NCI-H1930 (cell line): Measurements from ENCODE around the gene HOXB8.

Experiments used
- DNase-seq, 2 experiments: peaks; one replicate each; lab custom pipeline; 2025; lab: John Stamatoyannopoulos, UW

HOXB8 gene

DNA sequence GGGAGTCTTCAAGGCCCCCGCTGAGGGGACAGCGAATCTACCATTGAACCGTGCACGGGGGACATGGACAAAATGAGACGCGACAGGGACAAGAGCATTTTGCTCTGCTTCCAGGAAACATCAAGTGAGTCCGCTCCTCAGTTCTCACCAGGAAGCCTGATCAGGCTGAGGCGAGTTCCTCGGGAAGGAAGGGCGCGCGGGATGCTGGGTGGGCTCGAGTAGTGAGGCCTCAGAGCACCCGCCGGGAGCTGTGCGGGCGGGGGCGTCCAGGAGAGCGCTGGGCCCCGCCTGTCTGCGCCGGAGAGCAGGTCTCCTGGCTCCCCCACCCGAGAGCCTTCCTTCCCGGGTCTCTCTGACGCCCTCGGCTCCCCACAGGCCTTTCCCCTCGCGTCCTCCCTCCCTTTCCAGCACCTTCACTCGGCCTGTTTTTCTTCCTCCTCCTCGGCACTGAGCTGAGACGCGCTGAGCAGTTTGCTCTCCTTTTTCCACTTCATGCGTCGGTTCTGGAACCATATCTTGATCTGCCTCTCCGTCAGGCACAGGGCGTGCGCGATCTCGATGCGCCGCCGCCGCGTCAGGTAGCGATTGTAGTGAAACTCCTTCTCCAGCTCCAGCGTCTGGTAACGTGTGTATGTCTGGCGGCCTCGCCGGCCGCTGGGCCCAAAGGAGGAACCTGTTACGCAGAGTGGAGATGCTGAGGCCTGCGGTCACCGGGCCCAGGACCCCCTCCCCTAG, 18.9 kb downstream of the HOXB8 start:
- no peak for DNase-seq

DNA sequence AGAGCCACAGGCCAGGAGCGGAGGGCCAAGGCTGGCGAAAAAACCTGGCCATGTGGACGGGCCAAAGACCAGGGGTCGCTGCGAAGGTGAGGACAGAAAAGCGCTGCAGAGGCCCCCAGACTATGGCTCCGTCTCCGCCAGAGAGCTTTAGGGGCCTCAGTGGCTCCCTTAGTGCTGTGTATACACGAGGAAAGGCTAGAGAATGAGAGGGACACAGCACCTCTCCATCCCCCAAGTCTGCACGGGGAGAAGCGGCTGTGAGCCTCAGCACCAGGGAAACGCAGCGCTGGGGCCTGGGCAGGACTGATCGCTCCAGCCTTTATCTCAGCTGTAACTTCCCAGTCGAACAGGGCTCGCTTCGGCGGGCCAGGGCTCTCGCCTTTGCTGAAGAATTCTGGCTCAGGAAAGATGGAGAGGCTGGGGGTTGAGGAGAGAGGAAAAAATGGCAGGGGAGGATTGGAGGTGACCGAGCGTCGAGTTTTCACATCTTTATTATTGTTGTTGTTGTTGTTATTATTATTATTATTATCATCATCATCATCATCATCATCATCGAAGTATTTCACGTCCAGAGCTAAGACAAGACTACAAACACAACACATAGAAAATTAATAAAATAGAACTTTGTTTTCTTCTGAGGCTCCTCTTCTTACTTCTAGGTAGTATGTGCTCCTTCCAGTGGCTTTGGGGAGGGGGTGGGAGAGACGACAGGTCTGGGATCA, 19.7 kb downstream of the HOXB8 start:
- DNase-seq, result no peak

- no peak for DNase-seq
Observed at GRCh38 chr17:48594538-48595277, 20.4 kb downstream of the HOXB8 start.

GRCh38 chr17:48593840-48594537, 21.1 kb downstream of the HOXB8 start:
- peak; percentile 69 to 72 for DNase-seq

DNA sequence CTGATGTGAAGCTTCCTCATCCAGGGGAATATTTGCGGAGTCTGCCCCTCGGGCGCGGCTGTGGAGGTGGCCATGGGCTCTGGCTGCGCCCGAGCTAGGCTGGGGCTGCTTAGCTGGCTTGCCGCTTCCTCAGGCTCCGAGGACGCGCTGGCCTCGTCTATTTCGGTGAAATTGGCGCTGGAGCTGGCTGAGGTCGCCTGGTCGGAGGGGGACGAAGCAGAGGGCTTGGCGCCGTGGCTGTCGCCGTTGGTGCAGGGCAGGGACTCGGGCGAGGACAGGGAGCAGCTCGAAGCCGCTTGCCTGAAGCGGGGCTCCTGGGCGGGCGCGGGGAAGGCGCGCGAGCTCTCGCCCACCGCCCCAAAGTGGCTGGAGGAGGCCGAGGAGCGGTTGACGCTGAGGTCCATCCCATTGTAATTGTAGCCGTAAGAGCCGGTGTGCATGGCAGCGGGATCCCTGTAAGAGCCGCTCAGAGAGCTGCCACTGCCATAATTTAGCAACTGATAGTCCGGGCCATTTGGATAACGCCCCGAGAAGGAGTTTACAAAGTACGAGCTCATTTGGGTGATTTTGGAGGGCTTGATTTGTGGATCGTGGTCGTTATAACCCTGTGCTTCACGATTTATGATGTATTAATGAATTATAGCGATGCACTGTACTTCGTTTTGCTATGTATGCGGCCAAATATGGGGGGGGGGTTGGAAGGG, 21.8 kb downstream of the HOXB8 start, which contains the start of gene HOXB5:
HOXB5 (minus strand) TSS at position 654 of the 704 bp plus-strand sequence; CDS start at position 557, 97 bp downstream.
- DNase-seq, result peak in 1 of 2 experiments; percentile 25

DNA sequence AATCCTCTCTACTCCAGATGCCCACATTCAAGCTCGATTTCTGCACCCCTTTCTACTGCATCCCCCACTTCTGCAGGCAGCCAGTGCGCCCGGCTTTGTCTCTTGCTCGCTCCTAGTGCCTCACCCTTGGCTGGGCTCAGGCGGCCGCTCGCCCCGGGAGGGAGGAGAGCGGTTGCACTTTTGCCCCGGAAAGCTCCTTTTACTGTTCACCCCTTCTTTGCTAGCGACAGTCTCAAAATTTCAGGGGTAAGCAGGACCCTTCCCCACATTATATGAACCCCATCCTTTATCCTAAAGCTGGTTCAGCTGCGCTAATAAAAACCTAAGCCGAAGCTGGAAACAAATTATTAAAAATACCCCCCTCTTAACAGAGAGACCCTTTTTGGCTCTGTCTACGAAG, 22.5 kb downstream of the HOXB8 start:
- no peak for DNase-seq

GRCh38 chr17:48592057-48592514, 23.0 kb downstream of the HOXB8 start:
- no peak for DNase-seq

DNA sequence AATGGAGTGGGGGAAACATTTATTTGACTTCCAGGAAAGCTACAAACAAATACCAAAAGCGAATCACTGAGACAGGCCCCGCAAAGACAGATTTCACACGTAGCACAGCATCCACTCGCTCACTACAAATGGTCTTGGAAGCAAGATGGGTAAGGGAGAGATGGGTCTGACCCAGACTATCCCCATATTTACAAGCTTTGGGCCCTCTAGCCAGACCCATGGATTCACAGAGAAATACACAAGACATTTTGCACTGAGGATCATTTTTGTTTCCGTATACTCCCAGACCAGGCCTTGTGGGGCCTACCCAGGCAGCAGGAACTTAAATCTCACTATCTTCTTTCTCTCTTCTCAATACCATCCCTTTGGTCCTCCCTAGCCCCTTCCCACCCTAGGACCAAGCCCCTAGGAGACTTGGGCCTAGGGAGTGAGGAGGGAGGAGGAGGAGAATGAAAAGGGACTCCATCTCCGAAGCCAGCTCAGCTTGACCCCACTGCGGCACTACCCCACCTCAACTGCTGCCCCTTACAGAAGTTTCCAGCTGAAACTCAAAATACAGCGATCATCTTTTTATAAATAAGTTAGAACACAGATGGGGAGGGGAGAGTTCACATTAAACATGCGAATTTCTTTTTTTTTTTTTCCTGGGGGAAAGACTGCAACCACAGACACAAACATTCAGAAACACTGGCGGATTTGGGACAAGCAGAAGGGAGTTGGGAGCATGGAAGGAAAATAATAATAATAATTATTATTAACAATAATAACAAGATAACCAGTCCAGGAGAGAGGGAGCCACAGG, 23.6 kb downstream of the HOXB8 start:
- DNase-seq, result no peak

DNA sequence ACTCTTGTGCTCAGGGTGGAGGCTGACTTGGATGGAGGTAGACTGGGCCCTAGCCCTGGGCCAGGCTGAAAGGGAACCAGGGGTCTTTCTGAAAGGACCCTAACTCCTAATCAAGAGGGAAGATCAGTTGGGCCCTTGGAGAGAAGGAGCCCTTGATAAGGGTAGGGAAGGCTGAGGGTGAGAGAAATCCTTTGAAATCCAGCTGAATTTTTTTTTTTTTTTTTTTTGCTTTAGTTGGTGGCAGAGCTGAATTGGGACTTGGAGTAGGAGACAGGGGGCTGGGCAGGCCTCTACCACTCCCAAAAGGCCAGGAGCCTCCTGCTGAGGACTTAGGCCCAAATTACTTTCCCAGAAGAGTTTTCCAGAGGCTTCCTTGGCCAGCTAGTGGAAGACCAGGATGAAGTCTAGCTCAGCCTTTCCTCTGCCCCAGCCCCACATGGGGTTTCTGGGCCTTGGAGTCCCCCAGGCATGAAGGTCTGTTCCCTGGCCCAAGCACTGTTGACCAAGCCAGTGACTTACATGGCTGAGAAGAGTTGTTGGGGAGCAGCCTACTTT, 24.4 kb downstream of the HOXB8 start:
- no peak for DNase-seq

DNA sequence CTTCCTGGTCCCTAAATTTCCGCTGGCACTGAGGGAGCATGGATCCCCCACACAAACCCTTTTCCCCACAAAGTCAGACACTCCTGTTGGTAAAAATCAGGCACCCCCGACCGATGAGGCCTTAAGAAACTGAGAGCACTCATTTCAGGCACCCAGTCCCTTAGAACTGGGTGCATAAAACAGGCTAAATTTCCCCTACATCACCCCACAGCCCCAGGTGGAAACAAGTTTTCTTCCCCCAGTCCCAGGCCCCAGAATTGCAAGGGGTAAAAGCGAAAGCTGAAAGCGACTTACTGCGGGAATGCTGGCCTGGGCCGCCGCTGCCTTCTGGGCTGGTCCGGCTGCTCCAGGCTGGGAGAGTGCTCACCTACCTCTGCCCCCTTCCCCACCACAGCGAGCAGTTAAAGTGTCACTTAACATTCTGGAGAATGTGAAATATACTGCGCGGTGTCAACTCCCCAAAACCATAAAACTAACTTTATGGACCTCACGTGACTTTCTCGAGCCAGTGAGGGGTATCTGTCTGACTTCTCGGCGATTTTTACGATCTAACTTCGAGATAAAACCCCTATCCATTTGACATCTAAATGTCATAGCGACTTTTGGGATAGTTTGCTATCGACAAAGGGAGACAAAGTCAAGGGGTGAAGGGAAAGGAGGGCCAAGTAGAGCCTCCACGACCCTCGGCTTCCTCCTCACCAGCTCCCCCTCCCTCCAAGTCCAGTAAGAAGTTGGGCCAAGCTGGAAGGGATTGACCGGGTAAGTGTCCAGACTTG, 25.1 kb downstream of the HOXB8 start, which contains the start of gene HOXB3:
HOXB3 (minus strand) TSS at position 411 of the 776 bp plus-strand sequence. CDS start 37,767 bp downstream, outside the sequence.
- no peak for DNase-seq

DNA sequence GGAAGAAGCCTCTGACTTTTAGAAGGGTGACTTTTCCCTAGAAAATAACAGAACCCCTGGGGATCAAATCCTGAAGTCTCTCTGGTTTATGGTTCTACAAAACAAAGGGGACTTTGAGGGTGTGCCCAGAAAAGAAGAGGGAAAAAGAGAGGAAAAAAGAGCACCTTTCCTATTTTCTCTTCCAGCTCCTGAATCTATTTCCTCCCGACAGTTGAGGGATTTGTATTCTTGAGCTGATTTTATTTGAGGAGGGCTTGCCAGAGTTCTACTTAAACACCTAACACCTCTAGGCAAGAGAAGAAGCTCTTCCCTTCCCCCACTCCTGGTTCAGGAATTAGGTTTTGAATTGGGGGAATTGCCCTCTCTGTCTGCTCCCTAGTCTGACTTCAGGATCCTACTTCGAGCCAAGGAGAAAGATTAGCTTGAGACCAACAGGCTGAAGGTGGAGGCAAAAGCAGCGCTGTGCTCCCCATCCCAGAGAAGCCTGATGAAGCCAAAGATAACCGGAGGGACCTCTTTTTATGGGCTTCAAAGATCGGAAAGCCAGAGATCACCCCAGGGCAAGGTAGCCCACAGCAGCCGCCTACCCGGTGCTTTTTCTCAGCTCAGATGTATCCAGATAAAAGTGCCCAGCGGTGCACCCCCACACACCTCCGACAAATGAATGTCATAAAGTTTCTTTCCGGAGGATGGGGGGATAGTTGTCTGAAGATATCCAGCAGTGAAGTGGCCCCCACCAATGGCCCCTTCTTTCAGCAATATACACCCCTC, 25.8 kb downstream of the HOXB8 start:
- no peak for DNase-seq

DNA sequence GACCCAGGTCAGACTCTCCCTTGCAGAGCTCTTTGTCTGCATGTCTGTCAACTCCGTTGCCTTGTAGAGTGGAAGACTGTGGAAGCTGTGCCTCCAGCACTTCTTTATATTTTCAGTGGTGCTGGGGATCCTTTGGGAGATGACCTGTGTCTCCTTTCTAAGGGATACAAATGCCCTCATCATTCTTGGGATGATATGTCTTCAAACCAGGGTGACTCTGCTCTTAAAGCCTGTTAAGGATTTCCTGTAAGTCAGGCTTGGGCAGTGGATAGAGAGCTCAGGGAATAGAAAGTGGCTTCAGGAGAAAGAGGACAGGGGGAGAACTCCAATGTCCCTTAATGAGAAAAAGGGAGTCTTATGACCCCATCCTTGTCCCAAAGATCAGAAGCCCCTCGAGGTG, 26.6 kb downstream of the HOXB8 start:
- no peak for DNase-seq

GRCh38 chr17:48588074-48588415, 27.0 kb downstream of the HOXB8 start:
- DNase-seq, result no peak

GRCh38 chr17:48587276-48588073, 27.6 kb downstream of the HOXB8 start:
- no peak for DNase-seq

DNA sequence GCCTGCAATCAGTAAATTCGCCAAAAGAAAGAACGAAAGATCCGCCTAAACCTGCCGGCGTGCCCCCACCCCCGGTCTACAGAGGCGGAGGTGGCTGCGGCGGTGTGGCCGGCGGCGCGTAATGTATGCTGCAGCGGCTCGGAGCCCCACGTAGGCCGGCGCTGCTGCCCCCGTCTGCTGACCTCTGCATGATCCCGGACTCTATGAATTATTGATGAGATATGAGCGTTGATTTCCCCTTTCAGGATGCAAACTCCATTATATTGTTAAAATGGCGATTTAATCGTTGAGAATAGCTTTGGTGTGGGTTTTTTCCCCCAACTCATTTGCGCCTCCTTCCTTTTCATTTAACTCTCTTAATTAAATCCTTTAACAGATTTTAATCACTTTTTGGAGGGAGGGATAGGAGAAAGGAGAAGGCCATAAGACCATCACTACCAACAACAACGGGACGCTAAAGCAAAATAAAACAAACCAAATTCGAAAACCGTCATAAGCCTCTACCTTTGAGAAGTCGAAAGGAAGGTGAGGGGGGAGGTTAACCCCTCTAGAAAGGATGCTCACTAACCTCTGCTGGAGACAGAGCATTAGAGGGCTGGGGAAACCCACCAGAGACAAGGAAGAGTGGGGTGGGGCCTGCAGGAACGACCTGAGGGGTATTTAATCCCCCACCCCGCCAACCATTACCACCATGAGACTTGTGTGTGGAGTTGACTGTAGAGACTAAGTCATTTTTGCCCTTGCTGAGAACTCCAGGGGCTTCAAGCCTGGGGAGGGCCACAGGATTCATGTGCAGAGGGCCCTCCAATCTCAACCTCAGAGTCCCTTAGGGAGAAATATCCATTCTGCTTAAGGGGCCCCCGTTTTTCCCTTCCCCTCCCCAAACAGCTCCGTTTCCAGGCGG, 28.5 kb downstream of the HOXB8 start:
- DNase-seq, result no peak

DNA sequence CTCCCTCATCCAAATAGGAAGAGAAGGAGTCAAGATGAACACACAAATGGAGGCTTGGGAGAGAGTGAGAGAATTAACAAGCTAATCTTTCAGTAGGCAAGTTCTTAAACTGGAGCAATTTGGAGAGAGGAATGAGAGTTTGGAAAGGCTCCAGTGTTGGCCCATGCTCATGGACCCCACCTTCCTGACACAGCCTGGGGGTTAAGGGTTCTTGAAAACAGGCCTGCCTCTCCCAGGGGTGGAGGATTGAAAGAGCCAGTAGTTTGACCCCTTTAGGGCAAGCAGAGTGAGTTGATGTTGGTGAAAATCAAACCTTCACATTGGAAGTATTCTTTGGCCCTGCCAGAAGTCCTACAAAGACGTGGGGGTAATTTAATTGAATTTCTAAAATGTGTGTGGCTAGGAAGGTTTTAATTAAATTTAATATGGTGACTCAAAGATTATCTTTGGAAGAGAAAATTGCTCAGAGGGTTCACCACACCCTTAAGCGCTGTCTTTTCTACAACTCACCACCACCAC, 30.8 kb downstream of the HOXB8 start:
- DNase-seq, result no peak
